Stimulated activated naive CD4-positive, alpha-beta T cell (primary cell): ENCODE data around the gene PRDX4.
A peak's percentile ranks its signal among the peaks of the same experiment; 100 is the strongest.
"Not testable (repeated sequence)": the region's sequence is repeated elsewhere in the genome, so short reads cannot be mapped to it uniquely, and the experiment has no call there.

Source experiments
- DNase-seq, 6 experiments: peaks; one replicate each; lab custom pipeline; 2025; lab: John Stamatoyannopoulos, UW

Gene PRDX4

DNA sequence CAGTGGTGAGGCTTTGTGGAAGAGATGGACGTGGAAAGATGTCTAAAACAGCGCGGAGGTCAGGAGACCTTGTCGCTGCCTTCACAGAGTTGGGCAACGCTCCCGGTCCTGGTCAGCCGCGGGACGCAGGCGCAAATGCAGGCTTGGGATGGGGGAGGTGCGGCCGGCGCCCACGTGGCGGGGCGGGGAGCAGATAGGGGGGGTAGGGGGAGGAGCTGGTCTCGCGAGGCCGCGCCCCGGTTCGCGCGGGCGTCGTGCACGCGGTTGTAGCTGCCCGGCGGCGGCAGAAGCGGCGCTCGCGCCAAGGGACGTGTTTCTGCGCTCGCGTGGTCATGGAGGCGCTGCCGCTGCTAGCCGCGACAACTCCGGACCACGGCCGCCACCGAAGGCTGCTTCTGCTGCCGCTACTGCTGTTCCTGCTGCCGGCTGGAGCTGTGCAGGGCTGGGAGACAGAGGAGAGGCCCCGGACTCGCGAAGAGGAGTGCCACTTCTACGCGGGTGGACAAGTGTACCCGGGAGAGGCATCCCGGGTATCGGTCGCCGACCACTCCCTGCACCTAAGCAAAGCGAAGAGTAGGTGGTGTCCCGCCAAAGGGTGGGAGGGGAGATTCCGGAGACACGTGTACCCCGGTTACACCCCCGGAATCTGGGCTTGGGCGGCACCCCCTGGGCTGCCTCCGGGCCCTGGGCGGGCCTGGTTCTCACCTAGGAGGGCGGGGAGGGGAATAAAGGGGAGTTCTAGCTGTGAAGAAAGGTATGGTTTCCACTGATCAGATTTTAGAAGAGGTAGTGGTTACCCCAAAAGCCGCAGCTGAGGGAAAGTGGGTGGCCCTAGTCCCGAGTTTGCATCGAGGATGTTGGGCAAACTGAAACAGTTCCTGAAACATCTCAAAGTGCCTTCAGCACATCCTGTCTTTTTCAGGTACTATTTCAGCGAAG is at the start of gene PRDX4:
PRDX4 (plus strand) TSS at position 255 of the 939 bp plus-strand sequence; CDS start at position 333, 78 bp downstream.
- peak; percentile 34 to 62 (median 50) for DNase-seq

DNA sequence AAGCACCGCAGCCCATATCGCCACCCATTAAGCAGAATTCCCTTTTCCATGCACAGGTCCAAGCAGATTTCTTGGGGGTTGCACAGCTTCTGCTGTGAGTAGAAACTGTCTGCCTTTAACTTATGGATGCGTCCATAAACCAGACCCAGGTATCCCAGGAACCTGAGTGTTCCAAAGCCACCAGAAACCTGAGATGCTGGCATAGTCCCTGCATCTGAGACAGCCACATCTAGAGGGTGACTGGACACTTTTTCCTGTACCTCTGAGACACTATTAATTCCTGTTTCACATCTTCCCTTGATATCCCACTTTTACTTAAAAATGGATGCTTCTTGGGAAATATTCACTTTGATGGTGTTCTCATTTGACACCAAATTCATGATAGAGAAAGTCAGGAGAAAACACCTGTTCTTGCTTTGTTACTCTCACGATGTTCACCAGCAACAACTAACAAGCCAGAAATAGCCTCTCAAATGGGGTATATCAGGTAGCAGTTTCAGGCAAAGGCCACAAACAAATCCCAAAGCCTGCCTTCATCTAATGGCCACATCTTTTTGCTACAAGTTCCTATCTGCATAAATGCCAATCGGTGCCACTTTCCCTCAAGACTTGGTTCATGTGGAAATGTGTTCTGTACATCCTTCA is 45.5 kb upstream of the PRDX4 start:
- DNase-seq = no peak

DNA sequence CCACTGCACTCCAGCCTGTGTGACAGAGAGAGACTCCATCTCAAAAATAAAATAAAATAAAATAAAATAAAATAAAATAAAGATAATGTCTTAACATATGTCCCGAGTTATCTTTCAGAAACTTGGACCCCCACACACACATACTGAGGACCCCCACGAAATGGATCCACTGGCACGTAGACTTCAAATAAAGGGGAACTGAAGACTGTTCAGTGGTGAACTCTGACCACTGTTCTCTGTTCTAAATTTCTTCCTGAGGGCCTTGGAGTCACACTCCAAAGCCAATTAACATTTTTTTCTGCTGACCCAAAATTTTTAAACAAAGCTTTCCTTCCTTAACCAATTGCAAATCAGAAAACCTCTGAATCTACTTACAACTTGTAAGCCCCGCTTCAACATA is 43.5 kb upstream of the PRDX4 start:
- no peak for DNase-seq

- no peak for DNase-seq
These were observed 40.6 kb upstream of the PRDX4 start for GRCh38 chrX:23626651-23627050.

- DNase-seq = no peak
These were observed 39.2 kb upstream of the PRDX4 start for GRCh38 chrX:23628131-23628530.

DNA sequence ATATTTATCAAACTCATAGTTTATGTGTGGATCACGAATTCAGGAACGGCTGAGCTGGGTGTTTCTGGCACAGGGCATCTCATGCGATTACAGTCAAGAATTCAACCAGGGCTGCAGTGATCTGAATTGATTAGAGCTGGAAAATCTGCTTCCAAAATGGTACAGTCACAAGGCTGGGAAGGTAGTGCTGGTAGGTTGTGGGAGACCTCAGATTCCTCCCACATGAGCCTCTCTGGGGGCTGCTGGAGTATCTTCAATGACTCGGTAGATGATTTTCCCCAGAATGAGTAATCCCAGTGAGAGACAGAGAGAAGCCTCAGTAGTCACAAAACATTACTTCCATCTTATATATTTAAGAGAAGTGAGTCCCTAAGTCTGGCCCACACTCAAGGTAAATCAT is 36.2 kb upstream of the PRDX4 start:
- DNase-seq = no peak

GRCh38 chrX:23633834-23634580 is 33.3 kb upstream of the PRDX4 start:
- DNase-seq = no peak

- DNase-seq = no peak
These were observed 30.1 kb upstream of the PRDX4 start for GRCh38 chrX:23637187-23637586.

DNA sequence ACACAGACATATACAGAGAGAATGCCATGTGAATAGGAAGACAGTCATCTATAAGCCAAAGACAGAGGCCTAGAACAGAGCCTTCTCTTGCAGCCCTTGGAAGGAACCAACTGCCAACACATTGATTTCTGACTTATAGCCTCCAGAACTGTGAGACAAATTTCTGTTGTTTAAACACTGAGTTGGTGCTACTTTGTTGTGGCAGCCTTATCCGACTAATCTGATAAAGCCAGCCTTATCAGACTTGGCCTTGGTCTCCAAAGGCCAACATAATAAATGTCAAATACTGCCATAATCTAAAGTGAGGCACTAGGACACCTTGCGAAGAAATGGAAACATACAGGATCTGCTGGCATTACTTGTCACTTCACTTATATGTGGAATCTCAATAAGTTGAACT is 24.3 kb upstream of the PRDX4 start:
- DNase-seq = no peak

- DNase-seq = no peak
These were observed 22.5 kb upstream of the PRDX4 start for GRCh38 chrX:23644744-23645143.

- no peak for DNase-seq
These were observed 11.2 kb upstream of the PRDX4 start for GRCh38 chrX:23656091-23656490.

DNA sequence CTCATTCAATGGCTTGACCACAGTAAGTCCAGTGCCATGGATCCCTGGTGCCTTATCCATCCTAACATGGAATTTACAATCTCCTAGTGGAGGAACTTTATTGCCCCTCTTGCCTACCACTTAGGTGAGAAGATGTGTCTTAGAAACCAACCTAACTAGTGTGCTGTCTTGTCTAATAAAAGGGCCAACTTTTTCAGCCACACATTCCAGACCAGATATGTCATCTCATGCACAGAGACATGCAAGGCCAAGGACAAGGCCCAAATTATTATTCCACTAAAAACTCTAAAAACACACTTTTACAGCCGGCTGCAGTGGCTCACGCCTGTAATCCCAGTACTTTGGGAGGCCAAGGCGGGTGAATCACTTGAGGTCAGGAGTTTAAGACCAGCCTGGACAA is 10.6 kb upstream of the PRDX4 start:
- DNase-seq = no peak

GRCh38 chrX:23659339-23659738 is 8.0 kb upstream of the PRDX4 start:
- no peak for DNase-seq

- DNase-seq = not testable (repeated sequence)
These were observed 7.1 kb upstream of the PRDX4 start for GRCh38 chrX:23660083-23660765.

GRCh38 chrX:23660766-23661132 is 6.5 kb upstream of the PRDX4 start:
- no peak for DNase-seq

GRCh38 chrX:23661671-23662070 is 5.6 kb upstream of the PRDX4 start:
- no peak for DNase-seq

DNA sequence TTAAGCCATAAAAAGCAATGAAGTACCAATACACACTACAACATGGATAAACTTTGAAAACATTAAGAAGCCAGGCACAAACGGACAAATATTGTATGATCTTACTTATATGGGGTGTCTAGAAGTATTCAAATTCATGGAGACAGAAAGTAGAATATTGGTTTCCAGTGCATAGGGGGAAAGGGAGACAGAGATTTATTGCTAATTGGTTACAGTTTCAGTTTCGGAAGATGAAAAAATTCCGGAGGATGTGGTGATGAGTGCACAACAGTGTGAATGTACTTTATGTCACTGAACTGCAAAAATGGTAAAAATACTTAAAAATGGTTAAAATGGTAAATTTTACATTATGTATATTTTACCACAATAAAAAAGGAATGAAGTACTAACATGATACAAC is 5.1 kb upstream of the PRDX4 start:
- peak in 3 of 6 experiments; percentile 0 to 12 (median 10) for DNase-seq

DNA sequence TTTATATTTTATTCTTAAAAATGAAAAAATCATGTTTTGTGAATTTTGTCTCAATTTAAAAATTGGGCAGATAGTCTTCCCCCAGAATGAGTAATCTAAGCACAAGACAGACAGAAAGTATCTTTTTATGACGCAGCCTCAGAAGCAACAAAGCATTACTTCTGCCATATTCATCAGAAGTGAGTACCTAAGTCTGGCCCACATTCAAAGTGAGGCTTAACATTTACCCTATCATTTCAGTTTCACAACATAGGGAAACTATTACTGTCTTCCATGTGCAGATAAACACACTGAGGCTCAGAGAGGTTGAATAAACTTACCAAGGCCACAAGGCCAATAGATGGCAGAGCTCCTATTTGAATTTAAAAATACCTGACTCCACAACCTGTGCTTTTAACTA is 4.4 kb upstream of the PRDX4 start:
- no peak for DNase-seq

DNA sequence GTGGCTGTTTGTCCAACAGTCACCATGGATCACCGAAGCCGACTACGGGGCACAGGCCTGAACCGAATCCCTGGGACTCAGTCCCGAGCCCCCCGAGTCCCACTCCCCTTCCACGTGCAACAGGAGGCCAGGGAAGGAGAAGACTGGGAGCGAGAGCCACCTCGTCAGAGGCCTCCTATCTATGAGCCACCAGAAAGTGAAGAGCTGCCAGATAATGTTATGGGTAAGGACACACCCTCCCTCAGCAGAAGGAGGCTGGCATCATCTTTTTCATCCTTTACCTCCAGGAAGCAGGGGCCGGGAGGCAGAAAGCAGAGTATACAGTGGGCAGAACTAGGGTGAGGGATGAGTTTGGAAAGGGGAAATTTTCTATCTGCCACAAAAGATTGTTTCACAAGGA is 2.8 kb upstream of the PRDX4 start:
- no peak for DNase-seq

DNA sequence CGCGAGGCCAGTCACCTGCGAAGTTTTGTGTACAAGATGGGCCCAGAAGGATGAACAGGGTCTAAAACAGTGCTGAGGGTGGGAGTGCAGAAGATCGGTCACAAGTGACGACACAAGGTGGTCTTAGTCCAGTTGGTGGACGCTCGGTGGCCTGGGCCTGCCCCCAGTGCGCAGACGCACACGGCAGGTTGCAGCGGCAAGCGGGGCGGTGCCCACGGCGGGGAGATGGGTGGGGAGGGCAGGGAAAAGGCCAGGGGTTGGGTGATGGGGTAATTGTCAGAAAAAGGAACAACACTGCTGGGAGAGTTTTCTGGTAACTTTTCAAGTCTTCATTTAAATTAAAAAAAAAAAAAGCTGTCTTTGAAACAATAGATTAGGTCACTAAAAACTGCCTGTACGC is 1.0 kb upstream of the PRDX4 start:
- DNase-seq = no peak

DNA sequence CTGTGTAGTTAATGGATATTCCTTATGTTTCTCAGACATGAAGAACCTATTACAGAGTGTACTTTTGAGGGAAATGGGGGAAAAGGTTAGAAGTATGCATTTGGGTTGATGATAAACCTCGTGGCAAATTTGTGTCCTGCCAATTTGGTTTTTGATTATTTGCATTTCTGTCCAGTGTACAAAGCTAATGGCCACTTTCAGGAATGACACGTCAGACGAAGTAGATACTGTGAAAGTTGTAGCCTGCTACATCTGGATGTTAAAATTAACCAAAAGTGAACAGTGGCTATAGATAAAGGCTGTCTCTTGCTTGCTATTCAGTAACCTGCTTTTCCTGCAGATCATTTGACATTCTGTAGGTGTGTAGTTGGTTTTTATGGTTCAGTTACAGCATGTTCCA is 1.0 kb downstream of the PRDX4 start:
- DNase-seq = no peak

GRCh38 chrX:23670528-23670927 is 3.2 kb downstream of the PRDX4 start:
- no peak for DNase-seq
